SK-MEL-5 (cell line): ENCODE results near the gene OLFML2A. TPM values are rescaled to one million over a fixed set of nuclear protein-coding genes. Genes with fewer than 3 reads are reported as not detected.

Experiments
- DNase-seq: peaks from one replicate; pipeline ENCODE4 v3.0.0-alpha.2; 2016; ENCODE audit warnings: low read depth, low spot score
- in situ Hi-C: cut with HindIII; loops from 2 replicates; pipeline ENCODE4 v1.10.0; 2016; ENCODE audit warnings: low sequenced_read_pairs, high pct_unique_total_duplicates, low pct_unique_long_range_greater_than_20kb
- total RNA-seq: library from RNA; depleted of rRNA; stranded (reverse); fragments of >200 nt; shearing (Covaris generic); gene quantifications from 2 replicates; pipeline ENCODE4 v1.2.3, GENCODE V29; 2014

OLFML2A gene
- total RNA-seq, 1 experiment from 2014 or later, result 0.90 TPM

GRCh38 chr9:124783830-124784229, 6.9 kb downstream of the OLFML2A start:
- no peak for DNase-seq
- in situ Hi-C loops, result no loop called here

GRCh38 chr9:124784509-124784908, 7.6 kb downstream of the OLFML2A start:
- DNase-seq, result no peak
- in situ Hi-C loops, result no loop called here

- DNase-seq, result no peak
- in situ Hi-C loops, result no loop called here
These were observed 10.1 kb downstream of the OLFML2A start for GRCh38 chr9:124786881-124787573.

GRCh38 chr9:124788542-124789217, 11.7 kb downstream of the OLFML2A start:
- in situ Hi-C loops, result no loop called here
- no peak for DNase-seq

GRCh38 chr9:124789531-124789930, 12.6 kb downstream of the OLFML2A start:
- DNase-seq, result no peak
- in situ Hi-C loops, result no loop called here

GRCh38 chr9:124790301-124790700, 13.4 kb downstream of the OLFML2A start:
- in situ Hi-C loops, result no loop called here
- DNase-seq, result no peak

GRCh38 chr9:124790801-124791505, 14.0 kb downstream of the OLFML2A start:
- in situ Hi-C loops, result no loop called here
- no peak for DNase-seq

- in situ Hi-C loops, result no loop called here
- no peak for DNase-seq
These were observed 15.5 kb downstream of the OLFML2A start for GRCh38 chr9:124792257-124793014.

GRCh38 chr9:124793015-124793541, 16.1 kb downstream of the OLFML2A start:
- no peak for DNase-seq

GRCh38 chr9:124794902-124795491, 18.1 kb downstream of the OLFML2A start:
- peak; percentile 33 for DNase-seq
- in situ Hi-C loops, result no loop called here

More at GRCh38 chr9:124793015-124793541, 16.1 kb downstream of the OLFML2A start:
- in situ Hi-C loops, result no loop called here

GRCh38 chr9:124795881-124796431, 19.0 kb downstream of the OLFML2A start:
- DNase-seq, result no peak
- in situ Hi-C loops, result no loop called here

- in situ Hi-C loops, result no loop called here
- DNase-seq, result no peak
These were observed 20.6 kb downstream of the OLFML2A start for GRCh38 chr9:124797343-124798103.

GRCh38 chr9:124799274-124800006, 22.5 kb downstream of the OLFML2A start:
- in situ Hi-C loops, result no loop called here
- no peak for DNase-seq

GRCh38 chr9:124800306-124801259, 23.6 kb downstream of the OLFML2A start:
- no peak for DNase-seq
- in situ Hi-C loops, result no loop called here

GRCh38 chr9:124801356-124801755, 24.4 kb downstream of the OLFML2A start:
- in situ Hi-C loops, result no loop called here
- no peak for DNase-seq
